IPS DF 19.7 (cell line): Measurements from ENCODE around the gene ERAL1.
A peak's percentile ranks its signal among the peaks of the same experiment; 100 is the strongest.
"Not testable (repeated sequence)": the region's sequence is repeated elsewhere in the genome, so short reads cannot be mapped to it uniquely, and the experiment has no call there.

ENCODE experiments used
- DNase-seq: peaks from one replicate; pipeline ENCODE4 v3.0.0-alpha.2; 2013; ENCODE audit warnings: low read depth, low spot score

The ERAL1 gene

GRCh38 chr17:28878158-28878910, 23.5 kb downstream of the ERAL1 start:
- no peak for DNase-seq

- peak; percentile 71 for DNase-seq
These were observed 24.2 kb downstream of the ERAL1 start for GRCh38 chr17:28878981-28879380.

- DNase-seq, result no peak
These were observed 25.2 kb downstream of the ERAL1 start for GRCh38 chr17:28879886-28880571.

- no peak for DNase-seq
These were observed 25.7 kb downstream of the ERAL1 start for GRCh38 chr17:28880572-28880945.

GRCh38 chr17:28881533-28882056, 26.8 kb downstream of the ERAL1 start:
- DNase-seq, result no peak

GRCh38 chr17:28882154-28882895, 27.5 kb downstream of the ERAL1 start:
- DNase-seq, result no peak

GRCh38 chr17:28883967-28884702, 29.3 kb downstream of the ERAL1 start:
- DNase-seq, result no peak

GRCh38 chr17:28885363-28885762, 30.5 kb downstream of the ERAL1 start:
- no peak for DNase-seq

- no peak for DNase-seq
These were observed 31.1 kb downstream of the ERAL1 start for GRCh38 chr17:28885951-28886350.

- no peak for DNase-seq
These were observed 33.2 kb downstream of the ERAL1 start for GRCh38 chr17:28887871-28888471.

- no peak for DNase-seq
These were observed 34.0 kb downstream of the ERAL1 start for GRCh38 chr17:28888832-28889231.

GRCh38 chr17:28889996-28890395, 35.2 kb downstream of the ERAL1 start:
- DNase-seq, result no peak

GRCh38 chr17:28891201-28891600, 36.4 kb downstream of the ERAL1 start:
- no peak for DNase-seq

GRCh38 chr17:28892024-28892423, 37.2 kb downstream of the ERAL1 start:
- no peak for DNase-seq

- DNase-seq, result not testable (repeated sequence)
These were observed 38.7 kb downstream of the ERAL1 start for GRCh38 chr17:28893248-28894183.

- DNase-seq, result no peak
These were observed 41.1 kb downstream of the ERAL1 start for GRCh38 chr17:28895794-28896447.

- DNase-seq, result no peak
These were observed 41.7 kb downstream of the ERAL1 start for GRCh38 chr17:28896491-28896883.

- no peak for DNase-seq
These were observed 42.3 kb downstream of the ERAL1 start, which contains the start of gene FLOT2 for GRCh38 chr17:28896884-28897768. Gene FLOT2, minus strand, starts transcription at chr17:28897733. Its CDS starts 159 bp downstream, at chr17:28897574.
